HG03460 (cell line): Measurements from ENCODE around the gene LRIG1.

ENCODE experiments used
- ATAC-seq: cut with Tn5 transposase; IDR thresholded peaks from one replicate; pipeline ENCODE4 v1.9.1; 2021; ENCODE audit not compliant: unreplicated experiment

Gene LRIG1

GRCh38 chr3:66450390-66451022 is 50.3 kb downstream of the LRIG1 start:
- ATAC-seq = no peak

- ATAC-seq = no peak
Measured at GRCh38 chr3:66449411-66449974, 51.3 kb downstream of the LRIG1 start.

DNA sequence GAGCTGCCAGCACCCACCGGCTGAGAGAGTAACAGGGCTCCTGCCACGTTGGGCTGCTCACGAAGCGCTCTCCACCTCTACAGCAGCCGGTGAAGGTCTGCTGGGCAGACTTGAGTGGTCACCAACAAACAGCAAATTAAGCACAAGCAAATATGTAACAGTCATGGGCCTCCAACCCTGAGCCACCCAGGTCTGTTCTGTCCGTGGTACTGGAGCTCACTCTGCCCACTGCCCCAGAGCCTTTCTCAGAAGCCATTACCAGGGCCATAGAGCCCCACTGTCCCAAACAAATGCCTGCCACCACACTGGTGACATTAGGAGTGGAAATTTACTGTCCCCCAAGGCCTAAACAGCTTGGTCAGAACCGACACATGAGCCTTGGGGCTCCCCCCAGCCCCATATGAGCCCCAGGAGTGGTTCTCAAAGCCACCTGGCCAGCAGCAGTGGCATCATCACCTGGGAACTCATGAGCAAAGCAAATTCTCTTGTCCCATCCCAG is 56.6 kb downstream of the LRIG1 start:
- no peak for ATAC-seq

DNA sequence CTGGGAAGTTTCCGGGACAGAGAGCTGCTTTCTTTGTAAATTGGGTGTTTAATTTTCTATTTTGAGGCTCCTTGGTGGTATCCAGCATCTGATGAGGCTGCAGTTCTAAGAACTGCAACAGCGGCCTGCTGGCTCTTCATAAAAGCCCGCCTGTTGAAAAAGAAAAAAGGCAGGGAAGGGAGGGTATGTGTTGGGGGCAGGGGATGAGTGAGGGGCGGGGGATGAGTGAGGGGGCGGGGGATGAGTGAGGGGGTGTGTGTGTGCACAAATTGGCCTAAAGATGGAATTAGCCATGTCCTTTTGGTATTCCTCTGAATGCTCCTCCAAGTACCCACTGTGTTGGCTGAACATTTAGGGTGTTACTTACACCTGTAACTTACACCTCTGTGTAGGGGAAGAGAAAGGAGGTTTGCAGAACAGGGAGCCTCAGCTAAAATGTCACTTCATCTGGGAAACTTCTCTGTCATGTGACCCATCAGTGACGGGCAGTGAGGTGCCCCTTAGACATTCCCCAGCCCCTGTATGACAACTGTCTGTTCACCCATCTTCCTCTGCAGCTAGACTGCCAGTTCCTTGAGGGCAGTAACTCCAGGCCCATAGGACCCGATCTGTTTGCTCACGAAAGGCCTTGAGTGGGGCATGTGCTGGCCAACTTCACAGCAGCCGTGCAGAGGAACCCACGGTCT is 57.6 kb downstream of the LRIG1 start:
- no peak for ATAC-seq

- ATAC-seq = no peak
Measured at GRCh38 chr3:66442254-66443117, 58.3 kb downstream of the LRIG1 start.

- ATAC-seq = no peak
Measured at GRCh38 chr3:66441692-66442091, 59.1 kb downstream of the LRIG1 start.

DNA sequence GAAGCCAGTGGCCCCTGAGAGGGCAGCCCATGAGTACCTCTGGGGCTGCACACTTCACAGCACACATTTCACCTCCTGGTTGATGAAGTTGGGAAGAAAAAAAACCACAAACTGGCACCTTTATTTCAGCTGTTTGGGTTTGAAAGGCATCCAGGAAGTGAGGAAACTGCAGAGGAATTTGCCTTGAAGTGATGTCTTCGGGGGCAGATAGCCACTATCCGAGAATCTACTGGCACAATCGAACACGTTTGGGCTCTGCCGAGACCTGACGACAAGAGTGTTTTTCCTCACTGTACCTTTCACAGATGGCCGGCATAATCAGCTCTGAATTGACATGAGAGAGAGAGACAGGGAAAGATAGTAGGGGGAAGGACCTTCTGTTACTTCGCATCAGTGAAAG is 59.7 kb downstream of the LRIG1 start:
- no peak for ATAC-seq

- no peak for ATAC-seq
Measured at GRCh38 chr3:66439666-66440344, 61.0 kb downstream of the LRIG1 start.

DNA sequence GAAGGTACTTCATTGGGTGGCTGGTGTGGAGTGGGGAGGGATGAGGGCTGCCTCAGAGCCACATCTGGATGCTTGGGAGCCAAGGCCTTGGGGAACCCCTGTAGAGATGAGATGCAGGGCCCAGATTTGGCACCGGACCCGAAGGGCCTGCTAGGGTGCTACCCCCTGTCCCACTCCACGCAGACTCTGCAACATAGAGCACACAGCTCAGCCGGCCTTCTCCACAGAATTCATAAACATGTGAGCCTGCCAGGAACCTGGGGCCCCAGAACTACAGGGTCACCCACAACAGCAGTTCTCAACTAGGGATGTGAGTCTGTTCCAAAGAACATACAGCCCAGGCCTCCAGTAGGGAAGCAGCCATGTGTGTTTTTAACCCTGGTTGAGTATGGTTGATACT is 62.8 kb downstream of the LRIG1 start:
- no peak for ATAC-seq

DNA sequence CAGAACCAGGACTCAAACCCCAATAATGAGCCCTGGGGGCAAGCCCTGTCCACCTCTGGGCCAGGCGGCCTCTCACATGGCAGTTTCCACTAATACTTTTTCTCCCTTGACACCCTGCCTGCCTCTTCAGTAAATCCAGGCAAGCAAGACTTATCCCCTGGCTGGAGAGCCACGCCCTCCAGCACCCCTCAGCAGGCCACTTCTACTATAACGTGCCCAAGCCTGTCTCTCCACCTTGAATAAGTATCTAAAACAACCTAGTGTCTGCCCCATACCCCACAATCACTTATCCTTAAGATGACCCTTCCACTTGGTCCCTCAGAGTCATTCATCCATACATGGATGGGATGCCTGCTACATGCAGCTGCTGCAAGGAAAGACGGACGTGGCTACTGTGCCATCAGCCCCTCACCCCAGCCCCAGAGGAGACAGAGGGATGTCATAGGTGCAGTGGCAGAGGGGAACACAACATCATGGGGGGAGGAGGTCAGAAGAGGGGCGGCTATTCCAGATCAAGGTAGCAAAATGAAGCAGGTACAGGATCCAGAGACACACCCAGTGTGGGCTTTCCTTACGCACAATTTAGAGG is 63.4 kb downstream of the LRIG1 start:
- ATAC-seq = no peak

- no peak for ATAC-seq
Measured at GRCh38 chr3:66435989-66436388, 64.8 kb downstream of the LRIG1 start.

DNA sequence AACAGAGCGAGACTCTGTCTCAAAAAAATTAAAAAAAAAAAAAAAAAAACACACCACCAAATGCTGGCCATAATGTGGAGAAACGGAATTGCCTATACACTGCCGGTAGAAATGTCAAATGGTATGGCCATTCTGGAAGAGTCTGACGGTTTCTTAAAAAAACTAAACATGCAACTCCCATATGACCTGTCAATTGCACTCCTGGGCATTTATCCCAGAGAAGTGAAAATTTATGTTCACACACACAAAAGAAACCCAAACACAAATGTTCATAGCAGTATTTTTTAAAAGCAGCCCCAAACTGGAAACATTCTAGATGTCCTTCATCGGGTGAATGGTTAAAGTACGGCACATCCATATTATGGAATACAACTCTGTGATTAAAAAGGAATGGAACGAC is 66.1 kb downstream of the LRIG1 start:
- no peak for ATAC-seq

DNA sequence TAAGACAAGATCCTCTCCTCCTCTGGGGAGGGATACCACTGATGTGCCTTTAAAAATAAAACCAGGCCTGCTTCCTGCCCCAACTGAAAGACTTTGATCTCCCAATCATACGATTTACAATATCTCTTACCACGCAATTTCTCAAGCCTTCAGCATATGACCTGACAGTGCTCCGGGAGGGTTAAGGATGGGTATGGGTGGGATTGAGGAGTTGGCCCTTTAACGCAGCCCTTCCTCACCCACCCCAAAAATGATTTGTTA is 67.4 kb downstream of the LRIG1 start:
- no peak for ATAC-seq

DNA sequence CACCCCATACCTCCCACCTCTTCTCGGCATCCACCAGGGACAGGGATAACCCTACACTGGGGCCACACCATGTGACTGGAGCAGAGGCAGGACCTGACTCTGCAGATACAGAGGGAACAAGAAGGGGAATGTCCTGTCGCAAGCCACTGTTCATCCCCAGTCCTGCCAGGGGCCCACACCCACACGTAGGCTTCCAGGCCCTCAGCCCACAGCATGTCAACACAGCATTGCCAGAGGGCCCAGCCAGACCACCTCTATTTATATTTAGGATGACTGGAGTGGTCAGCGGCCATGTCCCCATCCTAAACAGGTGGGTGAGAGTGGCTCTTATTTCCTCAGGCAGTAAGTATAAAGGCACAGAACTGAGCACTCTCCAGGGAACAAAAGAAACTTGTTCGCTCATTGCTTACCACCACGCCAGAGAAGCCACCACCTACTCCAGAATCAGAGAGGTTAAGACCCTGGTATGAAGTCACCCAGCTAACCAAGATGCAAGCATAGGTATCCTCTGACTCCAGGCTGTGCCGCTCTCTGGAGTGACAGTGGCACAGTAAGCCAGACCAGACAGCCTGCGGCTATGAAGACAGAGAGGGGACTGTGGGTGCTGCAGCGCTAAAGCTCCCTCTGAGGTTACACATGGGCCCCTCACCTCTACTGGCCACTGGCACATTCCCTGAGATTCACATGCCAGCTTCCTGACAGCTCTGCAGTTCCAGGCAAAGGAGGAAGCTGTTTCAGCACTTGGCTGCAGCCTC is 67.9 kb downstream of the LRIG1 start:
- no peak for ATAC-seq

DNA sequence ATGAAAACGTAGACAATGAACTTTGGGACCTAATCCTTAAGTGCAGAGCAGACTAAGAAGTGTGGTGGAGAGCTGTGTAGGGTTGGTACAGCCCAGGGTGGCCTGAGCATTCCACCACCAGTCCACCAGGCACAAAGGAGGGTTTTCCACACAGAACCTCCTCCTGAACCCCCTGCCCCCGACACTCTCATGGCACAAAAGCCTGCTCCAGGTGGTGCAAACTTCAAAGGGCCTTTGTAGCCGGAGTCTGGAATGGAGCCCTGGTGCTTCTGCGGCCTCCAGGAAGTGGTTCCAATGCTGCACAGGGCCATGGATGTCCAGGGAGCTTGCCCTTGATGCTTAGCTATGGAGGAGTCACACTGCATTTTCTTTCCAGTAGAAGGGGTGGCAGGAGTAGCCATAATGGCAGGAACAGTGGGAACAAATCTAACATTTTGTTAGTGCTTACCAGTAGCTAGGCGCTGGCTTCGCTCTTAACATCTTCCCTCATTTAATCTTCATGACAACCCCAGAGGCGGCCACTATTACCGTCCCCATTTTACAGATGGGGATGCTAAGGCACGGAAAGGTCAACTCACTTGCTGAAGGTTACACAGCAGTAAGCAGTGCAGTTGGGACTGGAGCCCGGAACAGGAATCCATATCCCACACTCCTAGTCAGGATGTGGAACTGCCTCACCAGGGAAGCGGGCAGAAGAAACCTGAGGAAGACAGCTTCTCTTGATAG is 68.6 kb downstream of the LRIG1 start:
- no peak for ATAC-seq

- ATAC-seq = no peak
Measured at GRCh38 chr3:66431494-66431893, 69.3 kb downstream of the LRIG1 start.

- ATAC-seq = no peak
Measured at GRCh38 chr3:66430876-66431275, 69.9 kb downstream of the LRIG1 start.

DNA sequence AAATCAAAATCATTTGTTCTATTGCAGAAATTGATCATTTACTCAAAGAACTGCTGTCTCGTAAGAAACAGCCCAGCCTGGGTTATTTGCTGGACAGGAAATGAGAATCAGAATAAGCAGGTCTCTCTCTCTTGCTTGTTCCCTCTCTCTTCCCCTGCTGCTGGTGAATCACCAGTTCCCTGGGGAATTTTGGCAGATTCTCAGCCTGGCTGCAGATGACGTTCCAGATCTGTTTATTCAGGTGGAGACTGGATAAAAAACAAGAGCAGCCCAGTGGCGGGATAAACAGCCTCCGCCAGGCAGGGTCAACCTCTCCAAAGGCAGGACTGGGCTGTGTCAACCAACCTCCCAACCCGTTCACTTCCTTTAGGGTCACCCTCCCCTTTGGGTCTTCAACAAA is 72.1 kb downstream of the LRIG1 start:
- no peak for ATAC-seq

DNA sequence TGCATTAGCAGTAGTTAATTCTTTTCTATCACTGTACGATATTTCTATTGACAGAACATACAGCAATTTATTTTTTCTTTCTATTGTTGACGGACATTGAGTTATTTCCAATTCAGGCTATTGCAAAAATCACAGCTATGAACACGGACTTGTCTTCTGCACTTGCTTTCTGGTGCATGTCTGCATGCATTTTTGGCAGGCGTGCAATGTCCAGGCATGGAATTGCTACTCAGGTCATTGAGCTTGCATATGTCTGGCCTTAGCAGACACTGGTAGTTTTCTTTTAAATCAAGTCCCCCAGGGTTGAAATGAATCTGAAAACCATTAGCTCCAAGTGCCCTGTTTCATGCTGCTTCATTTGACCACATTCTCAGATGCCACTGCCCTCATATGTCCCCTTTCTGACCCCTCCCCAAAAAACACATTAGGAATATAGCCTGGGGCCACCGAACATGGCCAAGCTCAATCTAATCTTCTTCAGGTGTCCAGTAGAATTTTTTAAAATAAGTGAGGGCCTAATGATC is 72.8 kb downstream of the LRIG1 start:
- no peak for ATAC-seq
